Measurements from ENCODE around the gene CCDC192.

- no peak for TF ChIP-seq CTCF (IDR thresholded peaks at IDR 0.05)
- no peak for TF ChIP-seq STAT6 (CRISPR knock-in tag; conservative IDR thresholded peaks at IDR 0.05; ENCODE audit: low read depth)
- no peak for TF ChIP-seq MLX (CRISPR knock-in tag; IDR thresholded peaks at IDR 0.05)
- no peak for TF ChIP-seq ATF3 (CRISPR knock-in tag; conservative IDR thresholded peaks at IDR 0.05)
- no peak for TF ChIP-seq TCF7 (CRISPR knock-in tag; IDR thresholded peaks at IDR 0.05; ENCODE audit: low read depth)
- no peak for TF ChIP-seq JUN (CRISPR knock-in tag; IDR thresholded peaks at IDR 0.05)
Measured at GRCh38 chr5:127935398-127935797, 232.2 kb downstream of the CCDC192 start.

Measured in WTC11 (cell line).